NCI-H345 treated with DMSO at 0.1 percent for 48 hours (cell line): ENCODE measurements around the gene RPL29.
A peak's percentile ranks its signal among the peaks of the same experiment; 100 is the strongest.
"Not testable (repeated sequence)": the region's sequence is repeated elsewhere in the genome, so short reads cannot be mapped to it uniquely, and the experiment has no call there.

Experiments used
- DNase-seq: peaks from one replicate; lab custom pipeline; 2025; ENCODE audit not compliant: unreplicated experiment; lab: John Stamatoyannopoulos, UW

RPL29 gene

DNA sequence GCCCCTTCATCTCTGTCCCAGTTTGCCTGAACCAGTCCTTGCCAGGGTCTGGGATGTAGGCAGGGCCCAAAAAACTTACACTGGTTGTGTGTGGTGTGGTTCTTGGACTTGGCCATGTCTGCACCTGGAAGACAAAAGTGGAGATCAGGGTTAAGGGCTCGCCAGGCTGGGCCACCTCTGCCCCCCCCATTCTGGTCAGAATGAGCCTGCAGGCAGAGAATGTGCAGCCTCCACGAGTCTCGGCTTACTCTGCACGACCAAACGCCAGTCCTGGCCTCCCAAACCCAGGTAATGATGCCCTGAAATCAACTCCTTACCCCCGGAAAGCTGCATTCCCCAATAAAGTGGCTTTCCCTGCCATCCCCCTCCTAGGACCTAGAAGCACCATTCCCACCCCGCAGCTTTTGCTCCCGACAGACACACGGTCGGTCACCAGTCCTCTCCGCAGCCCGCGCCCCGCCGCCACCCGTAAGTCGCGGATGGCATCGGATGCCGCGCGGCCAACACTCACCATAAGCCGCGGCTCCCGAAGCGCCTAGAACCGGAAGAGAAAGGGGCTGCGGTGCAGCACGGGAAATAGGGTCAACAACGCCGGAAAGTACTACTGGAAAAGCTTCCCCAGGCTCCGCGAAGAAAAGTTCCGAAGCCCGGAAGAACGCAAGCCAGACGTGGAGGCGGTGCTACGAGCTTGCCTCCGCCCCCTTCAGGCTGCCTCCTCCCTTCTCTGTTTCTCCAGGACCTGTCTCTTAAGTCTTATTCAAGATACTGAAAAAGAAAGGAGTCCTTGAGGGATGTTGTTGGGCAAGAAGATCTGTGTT is at the start of gene RPL29:
Gene RPL29 (minus strand): TSS at position 550 of the 818 bp plus-strand sequence. CDS start 434 bp downstream, at position 116.
- peak; percentile 78 for DNase-seq

DNA sequence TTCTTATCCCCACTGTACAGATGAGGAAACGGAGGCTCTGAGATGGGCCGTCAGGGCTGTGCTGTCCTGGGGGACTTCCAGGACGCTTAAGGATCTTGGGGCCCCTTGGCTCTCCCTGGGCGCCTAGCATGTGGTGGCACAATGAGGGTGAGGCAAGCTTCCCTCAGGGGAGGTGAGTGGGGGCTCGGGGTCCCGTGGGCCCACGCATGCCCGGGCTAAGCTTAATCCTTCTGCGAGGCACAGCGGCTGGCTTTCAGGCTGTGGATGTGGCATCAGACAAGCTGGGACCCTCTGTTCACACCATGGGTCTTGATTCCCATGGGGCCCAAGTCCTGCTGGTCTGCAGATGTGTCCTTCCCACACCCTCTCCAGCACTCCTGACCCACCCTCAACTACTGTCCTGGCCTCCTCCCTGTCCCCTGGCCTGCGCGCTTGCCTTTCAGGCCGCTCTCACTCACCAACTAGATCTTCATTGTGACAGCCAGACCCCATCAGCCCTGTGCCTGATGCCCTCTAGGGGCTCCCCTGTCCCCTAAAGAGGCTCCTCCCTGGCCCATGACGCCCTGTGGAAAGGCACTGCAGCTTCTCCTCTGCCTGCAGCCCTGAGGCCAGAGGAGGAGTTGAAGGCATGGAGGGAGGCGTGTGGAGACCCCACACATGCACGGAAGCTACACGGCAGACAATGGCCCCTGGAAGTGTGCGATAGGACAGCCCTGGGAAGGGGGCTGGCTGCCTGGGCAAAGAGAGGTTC is 49.3 kb upstream of the RPL29 start:
- no peak for DNase-seq

DNA sequence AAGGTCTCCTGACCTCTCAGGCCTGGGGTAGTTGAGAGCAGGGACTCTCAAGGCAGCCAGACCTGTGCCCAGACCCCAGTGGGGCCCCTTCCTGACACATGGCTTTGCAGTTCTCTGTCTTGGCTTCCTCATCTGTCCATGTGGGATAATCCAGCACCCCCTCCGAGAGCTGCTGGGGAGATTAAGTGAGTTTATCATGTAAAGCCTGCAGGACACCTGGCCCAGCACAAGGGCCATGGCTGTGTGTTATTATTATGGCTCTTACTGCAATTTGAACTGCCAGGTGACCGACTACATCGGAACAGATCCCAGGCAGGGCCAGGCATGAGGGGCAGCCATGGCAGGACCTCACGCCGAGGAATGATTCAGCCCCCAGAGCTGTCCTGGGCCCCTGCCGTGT is 48.1 kb upstream of the RPL29 start:
- no peak for DNase-seq

DNA sequence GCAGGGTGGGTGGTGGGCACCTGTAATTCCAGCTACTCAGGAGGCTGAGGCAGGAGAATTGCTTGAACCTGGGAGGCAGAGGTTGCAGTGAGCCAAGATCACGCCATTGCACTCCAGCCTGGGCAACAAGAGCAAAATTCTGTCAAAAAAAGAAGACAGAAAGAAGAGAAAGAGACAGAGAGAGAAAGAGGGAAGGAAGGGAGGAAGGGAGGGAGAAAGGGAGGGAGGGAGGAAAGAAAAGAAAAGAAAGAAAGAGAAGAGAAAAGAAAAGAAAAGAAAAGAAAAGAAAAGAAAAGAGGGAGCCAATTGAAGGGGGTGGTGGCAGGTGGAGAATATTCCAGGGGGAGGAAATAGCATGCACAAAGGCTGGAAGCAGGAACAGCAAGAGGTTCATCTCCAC is 47.3 kb upstream of the RPL29 start:
- DNase-seq, result not testable (repeated sequence)

DNA sequence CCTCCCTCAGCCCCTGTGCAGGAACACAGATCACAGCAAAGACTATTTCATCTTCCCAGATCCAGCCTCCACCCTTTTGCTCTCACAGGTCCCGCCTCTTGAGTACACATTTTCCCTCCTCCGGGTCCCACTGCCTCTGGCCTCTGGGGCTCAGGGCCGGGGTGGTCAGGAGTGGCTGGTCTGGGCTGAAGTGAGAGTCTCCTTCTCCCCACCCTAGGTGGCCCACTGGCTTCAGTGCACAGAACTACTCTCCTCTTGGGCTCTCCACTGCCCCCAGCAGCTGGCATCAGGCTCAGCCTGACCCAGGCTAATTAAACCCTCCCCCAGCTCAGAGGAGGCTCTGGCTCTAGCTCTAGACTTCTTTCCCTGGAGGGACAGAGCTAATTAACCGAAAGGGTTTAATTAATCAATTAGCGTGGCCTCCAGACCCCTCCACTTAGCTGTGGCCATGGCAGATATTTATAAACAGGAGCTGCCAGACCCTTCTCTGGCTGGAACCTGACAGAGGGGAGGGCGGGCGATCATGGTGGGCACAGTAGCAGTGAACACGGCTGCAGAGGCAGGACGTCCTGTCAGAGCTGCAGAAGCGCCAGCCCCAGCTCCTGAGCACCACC is 45.5 kb upstream of the RPL29 start:
- DNase-seq, result no peak

DNA sequence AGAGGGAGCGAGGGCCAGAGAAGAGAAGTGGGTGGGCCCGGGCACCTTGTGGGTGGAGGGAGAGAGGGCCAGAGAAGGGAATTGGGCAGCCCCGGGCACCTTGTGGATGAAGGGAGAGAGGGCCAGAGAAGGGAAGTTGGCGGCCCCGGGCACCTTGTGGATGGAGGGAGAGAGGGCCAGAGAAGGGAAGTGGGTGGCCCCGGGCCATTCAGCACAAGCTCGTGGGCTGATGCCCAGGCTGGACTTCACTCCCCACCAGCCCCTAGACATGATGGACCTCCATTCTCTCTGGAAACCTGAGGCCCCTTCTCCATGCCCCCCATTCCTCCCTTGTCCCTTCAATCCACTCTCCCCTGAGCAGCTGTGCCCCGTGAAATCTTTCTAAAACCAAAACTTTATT is 44.9 kb upstream of the RPL29 start:
- DNase-seq, result no peak

DNA sequence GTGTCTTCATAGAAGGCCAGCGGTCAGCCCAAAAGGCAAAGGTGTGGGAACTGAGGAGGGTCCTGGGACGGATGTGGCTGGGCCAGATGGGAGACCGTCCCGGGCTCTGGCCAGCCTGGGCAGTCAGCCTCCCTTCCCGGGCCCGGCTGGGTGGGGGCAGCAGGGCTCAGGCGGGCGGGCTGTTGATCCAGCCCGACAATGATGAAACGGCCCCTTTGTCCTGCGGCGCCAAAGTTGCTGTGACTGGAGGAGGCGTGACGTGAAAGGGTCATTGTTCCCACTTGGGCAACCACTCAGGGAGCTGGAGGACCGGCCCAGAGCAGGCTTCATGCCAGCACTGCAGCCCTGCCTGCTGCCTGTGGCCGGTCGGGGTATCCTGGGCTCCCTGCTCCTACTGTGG is 44.2 kb upstream of the RPL29 start:
- no peak for DNase-seq

DNA sequence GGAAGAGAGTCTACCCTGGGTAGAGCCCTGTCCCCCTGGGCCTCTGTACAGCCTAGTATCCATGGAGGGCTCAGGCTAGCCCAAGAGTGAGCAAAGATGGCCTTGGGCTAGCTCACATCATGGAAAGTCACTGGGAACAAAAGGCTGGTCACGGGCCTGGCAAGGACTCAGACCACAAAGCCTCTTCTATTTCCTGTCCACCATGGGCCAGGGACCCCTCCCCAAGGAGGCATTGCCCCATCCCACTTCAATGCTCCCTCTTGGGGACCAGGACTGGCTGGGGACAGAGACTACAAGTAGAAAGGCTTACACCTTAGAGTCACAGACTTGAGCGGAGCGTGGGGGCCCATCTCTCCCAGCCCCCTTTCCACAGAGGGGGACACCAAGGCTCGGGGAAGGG is 43.7 kb upstream of the RPL29 start:
- no peak for DNase-seq

DNA sequence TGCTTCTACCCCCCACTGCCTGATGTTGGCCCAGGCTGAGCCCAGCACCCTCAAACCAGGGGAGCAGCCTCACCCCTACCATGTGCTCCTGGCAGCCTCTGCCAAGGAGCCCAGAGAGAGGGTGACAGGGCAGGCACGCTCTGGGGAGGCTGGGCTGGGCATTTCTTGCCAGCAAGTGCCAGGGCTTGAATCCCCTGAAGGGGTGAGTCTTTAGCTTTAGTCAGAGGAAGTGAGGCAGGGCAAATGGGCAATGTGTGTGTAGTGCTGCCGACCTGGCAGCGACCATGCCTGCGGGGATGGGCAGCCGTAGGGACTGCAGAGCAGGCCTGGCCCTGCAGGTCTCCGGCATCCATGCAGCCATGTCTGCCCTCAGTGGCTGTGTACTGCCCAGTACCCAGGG is 42.5 kb upstream of the RPL29 start:
- DNase-seq, result no peak

DNA sequence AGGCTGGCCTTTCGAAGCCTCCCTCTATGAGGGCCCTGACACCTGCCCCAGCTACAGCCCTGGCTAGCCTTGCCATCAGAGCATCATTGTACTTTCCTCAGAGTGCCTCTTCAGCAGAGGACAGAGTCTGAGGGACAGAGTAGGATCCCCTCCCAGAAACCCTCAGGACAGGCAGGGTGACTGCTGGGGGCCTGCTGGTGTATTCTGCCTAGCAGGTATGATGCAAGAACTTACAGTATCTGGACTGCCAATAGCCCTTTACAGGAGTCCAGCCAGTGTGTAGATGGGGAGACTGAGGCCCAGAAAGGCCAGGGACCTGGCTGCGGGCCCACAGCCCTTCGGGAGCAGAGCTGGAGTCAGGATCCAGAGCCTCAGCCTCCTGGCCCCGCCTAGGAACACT is 41.6 kb upstream of the RPL29 start:
- no peak for DNase-seq

DNA sequence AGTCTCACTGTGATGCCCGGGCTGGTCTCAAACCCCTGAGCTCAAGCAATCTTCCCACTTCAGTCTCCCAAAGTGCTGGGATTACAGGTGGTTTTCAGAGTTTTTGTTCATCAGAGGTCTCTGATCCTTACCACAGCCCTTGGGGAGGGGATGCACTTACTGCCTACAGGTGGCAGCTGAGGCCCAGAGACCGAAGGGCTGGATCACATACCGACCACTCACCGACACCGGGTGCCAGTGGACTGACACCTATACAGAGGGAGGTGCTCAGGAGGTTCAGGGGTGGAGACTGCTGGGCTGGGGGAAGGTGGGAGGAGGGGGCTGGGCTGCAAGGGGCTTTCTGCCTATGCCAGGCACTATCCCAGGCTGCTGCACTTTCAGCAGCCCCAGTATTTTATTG is 41.1 kb upstream of the RPL29 start:
- DNase-seq, result no peak

DNA sequence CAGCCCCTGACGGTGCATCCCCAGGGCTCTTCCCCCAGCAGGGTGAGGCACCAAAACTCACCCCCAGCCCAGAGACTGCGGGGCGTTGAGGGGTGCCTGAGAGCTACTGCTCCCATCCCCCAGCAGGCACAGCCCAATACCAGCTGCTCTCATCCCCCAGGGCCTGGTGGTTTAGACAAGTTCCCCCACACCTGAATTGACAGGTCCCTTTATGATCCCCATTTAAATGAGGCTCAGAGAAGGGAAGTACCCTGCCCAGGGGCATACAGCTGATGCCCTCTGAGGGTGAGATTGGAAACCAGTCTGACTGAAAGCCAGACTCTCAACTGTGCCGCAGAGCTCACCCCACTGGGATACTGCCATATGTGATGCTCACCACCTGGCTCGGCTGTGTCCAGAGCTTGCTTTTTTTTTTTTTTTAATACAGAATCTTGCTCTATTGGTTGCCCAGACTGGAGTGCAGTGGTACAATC is 40.6 kb upstream of the RPL29 start:
- DNase-seq, result no peak

DNA sequence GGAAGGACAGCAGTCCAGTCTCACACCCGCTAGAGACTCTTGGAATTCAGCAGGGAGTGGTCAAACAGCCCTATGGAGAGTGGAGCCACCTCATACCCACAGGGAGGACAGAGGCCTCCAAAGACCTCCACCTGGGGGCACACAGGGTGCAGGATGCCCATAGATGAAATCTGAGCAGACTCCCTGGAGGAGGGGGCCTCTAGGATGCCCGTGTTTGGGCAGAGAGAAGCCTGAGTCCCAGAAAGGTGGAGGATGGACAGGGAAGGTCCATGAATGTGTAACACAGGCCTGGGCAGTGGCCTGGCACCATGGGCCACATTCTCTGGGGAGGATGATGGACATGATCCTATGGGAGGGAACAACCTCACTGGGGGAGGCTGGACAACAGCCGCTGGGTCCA is 39.0 kb upstream of the RPL29 start:
- no peak for DNase-seq

DNA sequence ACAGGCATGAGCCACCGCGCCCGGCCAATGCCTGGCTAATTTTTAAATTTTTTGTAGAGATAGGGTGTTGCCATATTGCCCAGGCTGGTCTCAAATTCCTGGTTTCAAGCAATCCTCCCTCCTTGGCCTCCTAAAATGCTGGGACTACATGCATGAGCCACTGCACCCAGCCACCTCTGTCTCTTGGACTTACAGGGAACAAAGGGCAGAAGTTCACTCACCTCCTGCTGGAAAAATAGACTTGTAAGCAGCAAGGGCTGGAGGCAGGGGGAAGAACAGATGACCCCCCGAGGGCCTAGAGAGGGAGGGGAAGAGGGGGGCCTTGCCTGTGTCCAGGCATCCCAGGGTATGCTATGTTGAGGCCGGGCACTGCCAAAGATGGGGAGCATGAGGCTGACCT is 38.5 kb upstream of the RPL29 start:
- no peak for DNase-seq

DNA sequence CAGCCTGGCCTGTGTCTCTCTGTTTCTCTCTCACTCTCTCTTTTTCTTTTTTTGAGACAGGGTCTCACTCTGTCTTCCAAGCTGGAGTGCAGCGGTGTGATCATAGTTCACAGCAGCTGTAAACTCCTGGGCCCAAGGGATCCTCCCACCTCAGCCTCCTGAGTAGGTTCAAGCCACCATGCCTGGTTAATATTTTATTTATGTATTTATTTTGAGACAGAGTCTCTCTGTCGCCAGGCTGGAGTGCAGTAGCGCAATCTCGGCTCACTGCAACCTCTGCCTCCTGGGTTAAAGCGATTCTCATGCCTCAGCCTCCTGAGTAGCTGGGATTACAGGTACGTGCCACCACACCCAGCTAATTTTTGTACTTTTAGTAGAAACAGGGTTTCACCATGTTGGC is 38.1 kb upstream of the RPL29 start:
- DNase-seq, result not testable (repeated sequence)

DNA sequence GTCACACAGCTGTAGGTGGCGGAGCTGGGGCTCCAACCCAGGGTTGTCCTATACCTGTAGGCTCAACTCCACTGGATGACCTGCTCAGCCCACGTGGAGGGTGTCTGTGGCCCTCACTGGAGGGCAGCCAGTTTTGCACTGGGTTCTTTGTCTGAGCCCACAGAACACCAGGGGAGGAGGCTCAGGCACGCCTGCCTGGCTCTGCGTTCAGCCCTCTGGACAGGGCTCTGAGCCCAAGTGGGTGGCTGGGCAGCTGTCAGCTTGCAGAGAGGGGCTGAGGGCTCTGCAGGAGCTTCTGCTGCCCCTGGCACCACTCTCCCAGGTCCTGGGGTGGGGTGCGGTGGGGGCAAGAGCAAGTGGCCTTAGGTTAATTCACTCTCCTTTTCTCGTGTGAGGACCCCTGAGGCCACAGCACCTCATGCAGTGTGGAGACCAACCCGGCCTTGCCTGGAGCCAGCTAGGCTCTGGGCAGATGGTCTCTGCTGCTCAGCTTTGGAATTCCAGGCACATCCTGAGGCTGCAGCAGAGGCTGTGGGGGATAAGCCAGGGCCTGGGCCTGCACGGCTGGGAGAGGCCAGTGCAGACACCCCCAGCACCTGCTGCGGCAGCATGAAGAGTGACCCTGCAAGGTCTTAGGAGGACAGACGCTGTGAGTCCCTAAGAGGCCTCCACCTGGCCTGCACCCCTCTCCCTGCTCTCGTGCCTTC is 37.2 kb upstream of the RPL29 start:
- no peak for DNase-seq

DNA sequence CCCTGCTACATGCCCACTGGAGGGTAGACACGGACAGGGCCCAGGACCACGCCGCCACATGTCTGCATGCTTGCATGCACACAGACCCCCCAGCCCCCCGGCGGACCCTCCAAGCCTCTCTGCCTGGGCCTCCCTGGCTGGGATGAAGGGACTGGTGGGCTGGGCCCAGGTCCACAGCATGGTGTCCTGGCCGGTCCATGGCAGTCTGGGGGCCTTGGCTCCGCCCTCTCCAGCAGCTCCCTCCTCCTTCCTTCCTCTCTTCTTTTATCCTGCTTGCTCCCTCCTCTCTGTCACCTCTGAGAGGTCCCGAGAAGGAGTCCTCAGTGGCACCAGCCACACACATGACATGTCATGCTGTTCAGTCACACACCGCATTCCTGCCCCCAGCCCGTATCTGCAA is 36.2 kb upstream of the RPL29 start:
- no peak for DNase-seq

DNA sequence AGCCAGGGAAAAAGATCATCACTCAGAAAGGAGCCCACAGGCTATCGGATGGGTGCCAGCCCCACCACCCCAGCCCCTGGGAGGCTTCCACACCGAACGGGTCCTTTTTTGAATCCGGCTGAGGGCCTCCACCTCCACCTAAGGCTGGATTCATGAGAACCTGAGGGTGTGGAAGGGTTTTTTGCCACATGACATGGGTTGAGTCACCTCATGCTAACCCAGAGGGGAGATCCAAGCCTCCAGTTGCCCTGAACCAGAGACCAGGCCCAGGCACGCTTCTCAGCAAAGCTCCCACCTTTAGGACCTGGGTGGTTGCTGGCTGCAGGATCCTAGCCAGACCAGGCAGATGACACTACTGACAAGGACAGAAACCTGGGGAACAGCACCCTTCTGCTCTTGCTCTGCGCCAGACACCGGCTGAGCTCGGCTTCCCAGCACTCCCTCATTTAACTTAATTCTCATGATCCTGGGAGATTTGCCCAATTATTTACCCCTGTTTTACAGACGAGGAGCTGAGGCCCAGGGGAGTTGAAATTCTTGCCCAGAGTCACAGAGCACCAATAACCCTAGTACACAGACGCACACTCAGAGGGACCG is 35.1 kb upstream of the RPL29 start:
- no peak for DNase-seq

DNA sequence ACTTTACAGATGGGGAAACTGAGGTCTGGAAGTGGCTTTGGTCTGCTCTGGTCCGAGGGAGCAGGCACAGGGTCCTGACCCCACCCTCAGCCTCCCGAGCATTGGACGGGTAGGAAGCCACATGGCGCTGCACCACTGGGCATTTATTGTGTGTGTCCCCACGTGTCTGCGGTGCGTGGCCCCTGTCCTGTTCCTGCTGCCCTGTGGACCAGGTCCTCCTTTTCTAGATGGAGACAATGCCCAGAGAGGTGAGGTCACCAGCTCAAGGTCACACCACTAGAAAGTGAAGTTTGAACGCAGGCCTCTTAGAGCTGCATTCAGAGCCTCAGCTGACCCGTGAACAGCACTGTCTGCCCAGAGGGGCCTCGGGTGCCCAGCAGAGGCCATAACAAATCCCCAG is 33.8 kb upstream of the RPL29 start:
- DNase-seq, result no peak

DNA sequence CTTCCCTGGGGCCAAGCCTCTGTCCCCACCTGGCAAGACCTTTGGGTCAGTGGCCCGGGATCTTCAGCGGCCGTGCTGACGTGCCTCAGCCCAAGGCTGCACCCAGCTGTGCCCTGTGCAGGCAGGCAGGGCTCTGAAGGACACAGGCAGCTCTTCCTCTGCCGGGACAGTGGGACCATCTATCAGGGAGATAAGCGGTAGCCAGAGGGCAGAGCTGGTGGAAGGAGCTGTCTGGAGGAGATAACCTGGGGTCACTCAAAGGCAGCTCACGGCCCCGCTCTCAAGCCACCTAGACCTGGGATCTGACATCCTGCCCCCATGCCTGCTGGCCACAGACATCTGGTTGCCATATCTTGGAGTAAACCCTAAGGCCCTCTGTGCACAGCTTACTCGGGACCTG is 33.4 kb upstream of the RPL29 start:
- DNase-seq, result no peak

DNA sequence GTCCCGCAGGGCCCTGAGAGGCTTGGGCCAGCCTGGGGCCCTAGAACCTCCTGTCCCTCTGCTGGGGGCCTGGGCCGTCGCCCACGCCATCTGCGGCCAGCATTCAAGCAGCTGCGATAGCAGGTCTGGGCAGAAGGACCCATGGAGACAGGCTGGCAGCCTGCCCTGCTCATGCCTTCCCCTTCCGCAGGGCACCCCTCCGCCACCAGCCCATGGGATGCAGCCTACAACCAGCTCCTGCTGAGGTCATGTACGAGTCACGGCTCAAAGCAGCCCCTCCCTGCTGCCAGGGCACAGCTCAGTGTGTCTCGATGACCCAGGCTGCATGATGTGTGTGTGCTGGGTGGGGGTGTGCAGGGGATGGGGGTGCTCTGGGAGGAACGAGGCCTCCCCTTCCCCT is 32.9 kb upstream of the RPL29 start:
- DNase-seq, result no peak
